GM18907 (cell line): ENCODE results near the gene CD163L1.
"Not testable (repeated sequence)": the region's sequence is repeated elsewhere in the genome, so short reads cannot be mapped to it uniquely, and the experiment has no call there.

Experiments
- ATAC-seq: cut with Tn5 transposase; IDR thresholded peaks from one replicate; pipeline ENCODE4 v1.9.1; 2021; ENCODE audit warnings: mild to moderate bottlenecking, moderate library complexity; ENCODE audit not compliant: unreplicated experiment

CD163L1 gene

DNA sequence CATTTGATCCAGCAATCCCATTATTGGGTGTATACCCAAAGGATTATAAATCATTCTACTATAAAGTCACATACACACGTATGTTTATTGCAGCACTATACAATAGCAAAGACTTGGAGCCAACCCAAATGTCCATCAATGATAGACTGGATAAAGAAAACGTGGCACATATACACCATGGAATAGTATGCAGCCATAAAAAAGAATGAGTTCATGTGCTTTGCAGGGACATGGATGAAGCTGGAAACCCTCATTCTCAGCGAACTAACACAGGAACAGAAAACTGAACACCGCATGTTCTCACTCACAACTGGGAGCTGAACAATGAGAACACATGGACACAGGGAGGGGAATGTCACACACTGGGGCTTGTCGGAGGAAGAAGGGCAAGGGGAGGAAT is 106.2 kb downstream of the CD163L1 start:
- not testable (repeated sequence) for ATAC-seq

DNA sequence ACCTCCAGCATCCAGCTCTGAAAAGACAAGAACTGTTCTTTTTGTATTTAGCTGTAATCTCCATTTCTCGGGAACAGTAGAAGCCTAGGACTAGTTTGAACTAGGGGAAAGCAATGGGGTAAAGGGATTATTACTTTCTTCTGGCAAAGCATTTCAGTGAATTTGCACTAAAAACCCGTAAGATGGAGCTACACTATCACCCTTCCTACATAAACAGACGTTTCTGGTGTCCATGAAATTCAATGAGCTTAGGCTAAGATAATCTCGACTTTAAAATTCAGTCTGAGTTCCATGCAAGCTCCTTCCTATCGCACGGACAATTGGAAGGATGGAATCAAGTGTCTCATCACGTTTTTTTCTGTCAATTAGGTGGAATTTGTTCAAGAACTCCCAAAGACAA is 116.0 kb downstream of the CD163L1 start:
- ATAC-seq = no peak

DNA sequence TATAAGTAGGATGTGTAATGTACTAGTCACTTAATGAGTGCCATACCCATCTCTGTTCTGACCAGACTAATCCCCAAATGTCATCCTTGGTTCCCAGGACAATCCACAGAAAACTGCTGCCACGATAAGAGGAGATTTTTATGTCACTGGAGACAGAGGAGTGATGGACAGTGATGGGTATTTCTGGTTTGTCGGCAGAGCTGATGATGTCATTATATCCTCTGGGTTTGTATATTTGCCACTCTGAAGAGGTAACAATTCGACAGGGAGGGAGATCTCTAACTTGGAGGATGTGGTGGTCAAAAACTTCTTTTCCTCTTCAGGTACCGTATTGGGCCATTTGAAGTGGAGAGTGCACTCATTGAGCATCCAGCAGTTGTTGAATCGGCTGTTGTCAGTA is 119.8 kb downstream of the CD163L1 start:
- no peak for ATAC-seq

DNA sequence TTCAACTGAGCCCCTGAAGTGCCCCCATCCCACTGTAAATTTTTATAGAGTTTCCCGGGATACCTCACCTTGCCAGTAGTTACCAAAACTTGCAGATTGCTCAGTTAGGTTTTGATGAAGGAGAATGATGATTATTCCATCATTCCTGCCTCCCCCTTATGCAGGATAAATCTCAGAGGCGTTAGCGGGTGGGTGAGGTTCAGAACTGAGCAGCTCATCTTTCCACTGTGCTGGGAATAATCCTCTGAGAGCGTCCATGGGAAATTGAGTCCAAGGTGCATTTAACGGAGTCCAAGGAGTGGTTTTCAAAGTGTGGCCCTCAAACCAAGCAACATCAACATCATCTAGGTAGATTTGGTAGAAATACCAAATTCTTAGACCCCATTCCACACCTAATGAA is 121.4 kb downstream of the CD163L1 start:
- no peak for ATAC-seq

DNA sequence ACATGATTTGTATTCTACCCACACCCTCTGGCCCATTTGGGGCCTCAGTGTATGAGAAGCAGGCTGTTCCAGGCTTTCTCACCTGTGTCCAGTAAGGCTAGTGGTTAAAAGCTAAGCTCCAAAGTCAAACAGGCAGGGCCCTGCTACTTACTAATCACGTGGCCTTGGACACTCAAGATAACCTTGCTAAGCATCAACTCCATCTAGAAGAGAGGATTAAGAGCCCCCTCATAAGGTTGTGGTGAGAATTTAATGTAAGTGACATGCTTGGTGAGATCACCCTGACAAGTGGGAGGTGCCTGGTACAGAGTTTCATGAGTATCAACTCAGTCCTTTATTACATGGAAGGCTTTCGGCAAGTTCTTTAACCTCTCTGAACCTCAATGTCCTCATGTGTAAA is 122.3 kb downstream of the CD163L1 start:
- no peak for ATAC-seq

DNA sequence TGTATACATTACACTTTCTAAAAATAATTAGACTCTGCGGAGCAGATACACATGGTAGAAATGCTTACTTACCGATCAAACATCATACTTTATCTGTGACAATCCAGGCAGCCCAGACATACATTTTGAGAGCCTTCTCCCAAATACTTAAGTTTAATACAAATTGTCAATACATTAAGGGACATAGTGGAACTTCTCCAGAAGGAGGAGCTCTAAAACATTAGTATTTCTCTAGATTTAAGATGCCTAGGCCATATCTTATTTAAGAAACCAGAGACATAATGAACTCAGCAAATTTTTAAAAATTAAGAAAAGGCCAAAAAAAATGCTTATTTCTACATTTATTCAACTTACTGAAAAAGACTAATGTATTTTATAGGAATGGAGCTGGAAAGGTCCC is 124.0 kb downstream of the CD163L1 start:
- no peak for ATAC-seq

DNA sequence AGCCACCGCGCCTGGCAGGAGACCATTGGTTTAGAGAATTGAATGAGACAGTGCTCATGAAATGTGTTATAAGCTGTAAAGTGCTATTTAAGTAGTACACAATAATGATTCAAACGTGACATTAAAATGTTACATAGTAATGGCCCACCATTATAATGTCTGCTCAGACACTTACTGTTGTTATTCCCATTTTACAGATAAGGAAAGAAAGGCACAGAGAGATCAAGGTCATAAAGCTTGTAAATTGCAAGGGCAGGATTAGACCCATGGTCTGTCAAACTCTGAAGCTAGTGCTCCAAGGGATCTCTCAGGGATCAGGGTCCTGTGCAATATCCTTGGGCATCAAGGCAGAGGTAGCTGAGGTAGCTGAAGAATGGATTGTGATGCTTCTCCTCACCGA is 133.9 kb downstream of the CD163L1 start:
- ATAC-seq = no peak
